ENCODE results near the gene DCBLD1. TPM values are rescaled to one million over a fixed set of nuclear protein-coding genes. Genes with fewer than 3 reads are reported as not detected.

DCBLD1 gene
- total RNA-seq, 1 donor from 2014 or later, result 0.31 TPM

DNA sequence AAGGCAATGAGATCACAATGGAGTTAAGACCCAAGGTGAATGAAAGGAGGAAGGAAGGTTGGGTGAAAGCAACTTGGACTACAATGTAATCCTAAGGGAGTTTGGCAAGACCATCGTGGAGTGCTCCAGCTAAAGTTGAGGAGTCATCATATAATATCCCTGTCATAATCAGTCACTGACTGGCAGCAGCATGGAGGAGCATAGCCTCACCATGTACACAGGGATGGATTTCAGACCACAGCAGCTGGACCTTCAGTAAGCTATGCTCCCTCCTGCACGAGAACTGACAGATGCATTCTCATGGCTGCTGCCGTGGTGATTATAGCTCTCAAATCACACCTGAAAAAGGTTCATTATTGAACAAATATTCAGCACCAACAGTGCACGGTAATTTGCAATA is 76.8 kb downstream of the DCBLD1 start:
- Mint-ChIP-seq H3K4me3 (no peak overlapping the region), H3K27me3 (peaks cover 2% of the 10 kb centered on the region), H3K27ac (no peak overlapping the region), H3K4me1 (peaks cover 2% of the 10 kb centered on the region), H3K36me3 (ENCODE audit: low read depth) (peaks cover 28% of the 10 kb centered on the region), H3K9me3 (no peaks in the 10 kb centered on the region)
- ATAC-seq (ENCODE audit: low read depth), result no peak
- no peak for DNase-seq
- TF ChIP-seq, protein P1, sequence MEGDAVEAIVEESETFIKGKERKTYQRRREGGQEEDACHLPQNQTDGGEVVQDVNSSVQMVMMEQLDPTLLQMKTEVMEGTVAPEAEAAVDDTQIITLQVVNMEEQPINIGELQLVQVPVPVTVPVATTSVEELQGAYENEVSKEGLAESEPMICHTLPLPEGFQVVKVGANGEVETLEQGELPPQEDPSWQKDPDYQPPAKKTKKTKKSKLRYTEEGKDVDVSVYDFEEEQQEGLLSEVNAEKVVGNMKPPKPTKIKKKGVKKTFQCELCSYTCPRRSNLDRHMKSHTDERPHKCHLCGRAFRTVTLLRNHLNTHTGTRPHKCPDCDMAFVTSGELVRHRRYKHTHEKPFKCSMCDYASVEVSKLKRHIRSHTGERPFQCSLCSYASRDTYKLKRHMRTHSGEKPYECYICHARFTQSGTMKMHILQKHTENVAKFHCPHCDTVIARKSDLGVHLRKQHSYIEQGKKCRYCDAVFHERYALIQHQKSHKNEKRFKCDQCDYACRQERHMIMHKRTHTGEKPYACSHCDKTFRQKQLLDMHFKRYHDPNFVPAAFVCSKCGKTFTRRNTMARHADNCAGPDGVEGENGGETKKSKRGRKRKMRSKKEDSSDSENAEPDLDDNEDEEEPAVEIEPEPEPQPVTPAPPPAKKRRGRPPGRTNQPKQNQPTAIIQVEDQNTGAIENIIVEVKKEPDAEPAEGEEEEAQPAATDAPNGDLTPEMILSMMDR (IDR thresholded peaks at IDR 0.05), result no peak
- intact Hi-C loops (cut with micrococcal nuclease), result no loop called here
- ChIA-PET CTCF (interaction anchor here (1.1 kb wide), 1 partner anchor 109 kb away, joined by 6 read pairs; no protein-coding TSS in a partner anchor), POLR2A (no interaction called here)

DNA sequence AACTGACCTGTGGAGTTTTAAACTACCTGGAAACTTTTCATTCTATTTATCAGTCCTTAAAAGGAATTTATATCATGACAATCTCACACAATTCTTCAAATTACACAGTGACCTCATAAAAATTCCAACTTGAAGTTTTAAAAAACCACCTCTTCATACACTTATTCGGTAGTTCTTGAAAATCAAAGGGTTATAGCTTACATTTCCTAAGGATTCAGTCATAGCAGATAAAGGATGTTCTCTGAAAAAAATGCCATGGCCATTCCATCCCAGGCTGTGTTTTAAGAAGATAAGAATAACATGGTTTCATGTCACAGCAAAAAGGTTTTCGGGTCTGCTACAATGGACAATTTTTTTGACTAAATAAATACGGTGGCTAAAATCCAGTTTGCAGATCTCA is 78.7 kb downstream of the DCBLD1 start:
- CTCF ChIA-PET, result no interaction called here
- no peaks in the 10 kb centered on the region for H3K9me3 Mint-ChIP-seq
- no peak overlapping the region for H3K27ac Mint-ChIP-seq
- DNase-seq, result no peak
- POLR2A ChIA-PET, result no interaction called here
- peaks cover 2% of the 10 kb centered on the region for H3K4me1 Mint-ChIP-seq
- TF ChIP-seq, protein P1 (IDR thresholded peaks at IDR 0.05), result no peak
- no peak for ATAC-seq (ENCODE audit: low read depth)
- peaks cover 39% of the 10 kb centered on the region for H3K36me3 Mint-ChIP-seq (ENCODE audit: low read depth)
- H3K4me3 Mint-ChIP-seq, result no peak overlapping the region
- no peaks in the 10 kb centered on the region for H3K27me3 Mint-ChIP-seq
- intact Hi-C loops (cut with micrococcal nuclease), result no loop called here

DNA sequence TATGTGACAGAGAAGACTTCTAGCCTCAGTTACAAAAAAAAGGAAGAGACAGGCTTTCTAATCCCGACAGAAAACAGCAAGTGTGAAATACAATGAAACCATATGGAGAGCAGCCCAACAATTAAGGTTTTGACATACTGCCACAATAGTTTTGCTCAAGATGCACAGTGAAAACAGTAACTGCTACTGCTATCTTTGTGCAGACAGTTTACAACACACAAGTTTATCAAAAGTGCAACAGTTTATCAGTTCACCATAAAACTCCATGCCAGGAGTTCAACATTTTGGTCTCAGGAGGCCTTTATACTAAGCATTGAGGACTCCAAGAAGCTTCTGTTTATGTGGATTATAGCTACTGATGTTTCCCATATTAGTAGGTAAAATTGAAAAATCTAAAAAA is 82.2 kb downstream of the DCBLD1 start:
- POLR2A ChIA-PET, result no interaction called here
- Mint-ChIP-seq H3K4me3 (no peak overlapping the region), H3K27me3 (no peaks in the 10 kb centered on the region), H3K4me1 (no peaks in the 10 kb centered on the region), H3K9me3 (no peaks in the 10 kb centered on the region), H3K36me3 (ENCODE audit: low read depth) (peaks cover 62% of the 10 kb centered on the region), H3K27ac (no peak overlapping the region)
- DNase-seq, result no peak
- ATAC-seq (ENCODE audit: low read depth), result no peak
- CTCF ChIA-PET, result interaction anchor here (2.4 kb wide), 1 partner anchor 11 kb away, joined by 5 read pairs; no protein-coding TSS in a partner anchor
- TF ChIP-seq, protein P1 (IDR thresholded peaks at IDR 0.05), result no peak
- intact Hi-C loops (cut with micrococcal nuclease), result no loop called here

DNA sequence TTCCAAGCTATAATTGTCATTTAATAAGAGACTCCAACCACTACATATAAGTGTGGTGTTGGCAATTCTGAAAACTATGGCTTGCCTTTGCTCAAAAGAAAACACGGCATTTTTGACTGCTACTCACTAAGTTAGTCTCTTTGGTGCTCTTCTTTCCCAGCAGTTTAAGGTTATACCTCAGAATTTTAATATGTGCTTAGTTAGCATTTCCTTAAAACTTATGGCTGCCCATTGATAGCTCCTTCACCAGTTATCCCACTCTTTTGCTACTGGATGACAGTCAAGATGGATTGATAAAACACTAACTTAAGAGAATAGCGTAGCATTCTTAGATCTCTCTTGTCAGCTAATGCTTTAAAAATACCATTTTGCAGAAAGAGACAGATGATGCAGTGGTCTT is 85.8 kb downstream of the DCBLD1 start:
- H3K9me3 Mint-ChIP-seq, result no peaks in the 10 kb centered on the region
- H3K27ac Mint-ChIP-seq, result no peak overlapping the region
- ChIA-PET CTCF (interaction anchor here (1.2 kb wide), 1 partner anchor 14 kb away, joined by 4 read pairs; no protein-coding TSS in a partner anchor), POLR2A (no interaction called here)
- H3K4me1 Mint-ChIP-seq, result peaks cover 2% of the 10 kb centered on the region
- no peaks in the 10 kb centered on the region for H3K27me3 Mint-ChIP-seq
- TF ChIP-seq, protein P1 (IDR thresholded peaks at IDR 0.05), result no peak
- intact Hi-C loops (cut with micrococcal nuclease), result no loop called here
- no peak overlapping the region for H3K4me3 Mint-ChIP-seq
- peaks cover 64% of the 10 kb centered on the region for H3K36me3 Mint-ChIP-seq (ENCODE audit: low read depth)
- no peak for DNase-seq
- ATAC-seq (ENCODE audit: low read depth), result no peak

DNA sequence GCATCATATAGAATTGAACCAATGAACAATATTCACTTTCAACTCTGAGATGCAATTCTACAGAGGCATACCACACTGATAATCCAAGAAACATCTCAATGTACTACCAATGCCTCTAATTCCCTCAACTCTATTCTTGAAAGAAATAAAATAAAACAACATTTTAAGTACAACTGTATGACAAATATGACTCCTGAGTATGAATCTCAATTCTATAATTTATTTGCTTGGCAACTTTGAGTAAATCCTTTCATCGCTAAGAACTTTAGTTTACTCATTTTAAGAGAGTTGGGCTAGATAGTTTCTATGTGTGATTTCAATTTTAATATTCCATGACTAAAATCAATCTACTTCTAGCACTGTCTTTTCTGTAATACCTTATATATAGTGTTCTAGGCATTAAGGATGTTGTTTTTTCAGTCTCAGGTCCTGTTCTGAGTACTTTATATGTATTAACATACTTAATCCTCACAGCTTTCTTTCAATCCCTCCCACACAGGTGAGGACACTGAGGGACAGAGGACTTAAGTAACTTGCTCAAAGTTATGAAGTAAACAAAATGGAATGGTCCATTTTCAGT is 86.4 kb downstream of the DCBLD1 start:
- DNase-seq, result no peak
- Mint-ChIP-seq H3K36me3 (ENCODE audit: low read depth) (peaks cover 66% of the 10 kb centered on the region), H3K4me3 (no peak overlapping the region), H3K4me1 (peaks cover 2% of the 10 kb centered on the region), H3K27me3 (no peaks in the 10 kb centered on the region), H3K9me3 (no peaks in the 10 kb centered on the region), H3K27ac (no peak overlapping the region)
- ATAC-seq (ENCODE audit: low read depth), result no peak
- CTCF ChIA-PET, result interaction anchor here (1.2 kb wide), 1 partner anchor 15 kb away, joined by 4 read pairs; no protein-coding TSS in a partner anchor
- intact Hi-C loops (cut with micrococcal nuclease), result no loop called here
- TF ChIP-seq, protein P1 (IDR thresholded peaks at IDR 0.05), result no peak
- POLR2A ChIA-PET, result no interaction called here

Data from activated B cell treated with CpG ODN at 0.5 μM for 24 hours (primary cell).